SK-N-SH treated with all-trans-retinoic acid at 6 μM for 48 hours (cell line): ENCODE data around the gene ARL16.

ENCODE experiments used
- ATAC-seq: fragments of 200-7000 bp; cut with Tn5 transposase; 3 replicates; pipeline ENCODE4 v1.9.1; 2020; ENCODE audit warnings: mild to moderate bottlenecking, moderate library complexity
- BACH2 ChIP-seq: fragments of 250-450 bp; sonication (Bioruptor Pico); IDR thresholded peaks from 2 replicates; pipeline ENCODE4 v1.9.0; 2021; ENCODE audit warnings: mild to moderate bottlenecking, borderline replicate concordance
- CREB5 ChIP-seq: fragments of 250-450 bp; sonication (Bioruptor Pico); IDR thresholded peaks from 2 replicates; pipeline ENCODE4 v1.5.1; 2020; ENCODE audit warnings: low read depth, mild to moderate bottlenecking, moderate library complexity
- CSDC2 ChIP-seq: fragments of 250-450 bp; sonication (Bioruptor Pico); IDR thresholded peaks from 2 replicates; pipeline ENCODE4 v1.5.0; 2020; ENCODE audit warnings: mild to moderate bottlenecking, moderate library complexity
- ESRRG ChIP-seq: fragments of 250-450 bp; sonication (Bioruptor Pico); IDR thresholded peaks from 2 replicates; pipeline ENCODE4 v1.6.1; 2021; ENCODE audit warnings: mild to moderate bottlenecking
- GLIS3 ChIP-seq: fragments of 250-450 bp; sonication (Bioruptor Pico); IDR thresholded peaks from 2 replicates; pipeline ENCODE4 v1.5.0; 2020; ENCODE audit warnings: mild to moderate bottlenecking, moderate library complexity
- ISL1 ChIP-seq: fragments of 250-450 bp; sonication (Bioruptor Pico); IDR thresholded peaks from 2 replicates; pipeline ENCODE4 v2.1.2; 2022; ENCODE audit warnings: mild to moderate bottlenecking, moderate library complexity
- OSR1 ChIP-seq: fragments of 250-450 bp; sonication (Bioruptor Pico); IDR thresholded peaks from 2 replicates; pipeline ENCODE4 v1.8.0; 2022; ENCODE audit warnings: moderate library complexity, mild to moderate bottlenecking, inconsistent platforms
- POU6F1 ChIP-seq: fragments of 250-450 bp; sonication (Bioruptor Pico); IDR thresholded peaks from 2 replicates; pipeline ENCODE4 v1.8.0; 2021; ENCODE audit warnings: low read depth, mild to moderate bottlenecking, moderate library complexity, borderline replicate concordance
- PPARA ChIP-seq: fragments of 250-450 bp; sonication (Bioruptor Pico); IDR thresholded peaks from 2 replicates; pipeline ENCODE4 v1.5.0; 2020; ENCODE audit warnings: mild to moderate bottlenecking, borderline replicate concordance
- RARB ChIP-seq: fragments of 250-450 bp; sonication (Bioruptor Pico); IDR thresholded peaks from 2 replicates; pipeline ENCODE4 v1.8.0; 2021; ENCODE audit warnings: mild to moderate bottlenecking, moderate library complexity
- SNAI2 ChIP-seq: fragments of 250-450 bp; sonication (Bioruptor Pico); IDR thresholded peaks from 2 replicates; pipeline ENCODE4 v1.5.0; 2020; ENCODE audit warnings: mild to moderate bottlenecking, moderate library complexity
- TCF4 ChIP-seq: fragments of 250-450 bp; sonication (Bioruptor Pico); IDR thresholded peaks from 2 replicates; pipeline ENCODE4 v1.8.0; 2021; ENCODE audit warnings: mild to moderate bottlenecking, moderate library complexity, borderline replicate concordance
- TOX ChIP-seq: fragments of 250-450 bp; sonication (Bioruptor Pico); IDR thresholded peaks from 2 replicates; pipeline ENCODE4 v1.8.0; 2021; ENCODE audit warnings: mild to moderate bottlenecking, moderate library complexity, borderline replicate concordance
- ZC3H10 ChIP-seq: fragments of 250-450 bp; sonication (Bioruptor Pico); IDR thresholded peaks from 2 replicates; pipeline ENCODE4 v1.5.1; 2021; ENCODE audit warnings: mild to moderate bottlenecking, moderate library complexity
- ZFP3 ChIP-seq: fragments of 250-450 bp; sonication (Bioruptor Pico); IDR thresholded peaks from 2 replicates; pipeline ENCODE4 v1.5.0; 2020; ENCODE audit warnings: mild to moderate bottlenecking, moderate library complexity
- ZFP30 ChIP-seq: fragments of 450-650 bp; formaldehyde crosslinking; IDR thresholded peaks from 2 replicates; pipeline ENCODE4 v1.5.0; 2022; ENCODE audit warnings: mild to moderate bottlenecking, moderate library complexity
- ZNF565 ChIP-seq: fragments of 450-650 bp; formaldehyde crosslinking; conservative IDR thresholded peaks from 2 replicates; pipeline ENCODE4 v1.5.0; 2020; ENCODE audit warnings: low read depth, mild to moderate bottlenecking, moderate library complexity
- ZNF70 ChIP-seq: fragments of 450-650 bp; formaldehyde crosslinking; IDR thresholded peaks from 2 replicates; pipeline ENCODE4 v1.5.0; 2020; ENCODE audit warnings: mild to moderate bottlenecking, moderate library complexity
- TF ChIP-seq, protein P1 (sequence below): fragments of 250-450 bp; sonication (Bioruptor Pico); IDR thresholded peaks from 2 replicates; pipeline ENCODE4 v1.5.1; 2021; ENCODE audit warnings: mild to moderate bottlenecking, moderate library complexity
- TF ChIP-seq, protein P2 (sequence below): fragments of 250-450 bp; sonication (Bioruptor Pico); IDR thresholded peaks from 2 replicates; pipeline ENCODE4 v1.8.0; 2020; ENCODE audit warnings: mild to moderate bottlenecking, moderate library complexity, borderline replicate concordance

Gene ARL16

GRCh38 chr17:81702934-81703746, 19.5 kb upstream of the ARL16 start, which contains the start of gene MRPL12:
Gene MRPL12 (plus strand): TSS chr17:81703367. CDS start chr17:81703502, 135 bp downstream.
- TF ChIP-seq SNAI2 (CRISPR knock-in tag) = no peak
- peak; percentile 62; the same call in 1 of the 2 replicates for TF ChIP-seq POU6F1 (CRISPR knock-in tag)
- TF ChIP-seq ZFP3 (CRISPR knock-in tag) = peak; percentile 51; the same call in 1 of the 2 replicates
- TF ChIP-seq, protein P1, sequence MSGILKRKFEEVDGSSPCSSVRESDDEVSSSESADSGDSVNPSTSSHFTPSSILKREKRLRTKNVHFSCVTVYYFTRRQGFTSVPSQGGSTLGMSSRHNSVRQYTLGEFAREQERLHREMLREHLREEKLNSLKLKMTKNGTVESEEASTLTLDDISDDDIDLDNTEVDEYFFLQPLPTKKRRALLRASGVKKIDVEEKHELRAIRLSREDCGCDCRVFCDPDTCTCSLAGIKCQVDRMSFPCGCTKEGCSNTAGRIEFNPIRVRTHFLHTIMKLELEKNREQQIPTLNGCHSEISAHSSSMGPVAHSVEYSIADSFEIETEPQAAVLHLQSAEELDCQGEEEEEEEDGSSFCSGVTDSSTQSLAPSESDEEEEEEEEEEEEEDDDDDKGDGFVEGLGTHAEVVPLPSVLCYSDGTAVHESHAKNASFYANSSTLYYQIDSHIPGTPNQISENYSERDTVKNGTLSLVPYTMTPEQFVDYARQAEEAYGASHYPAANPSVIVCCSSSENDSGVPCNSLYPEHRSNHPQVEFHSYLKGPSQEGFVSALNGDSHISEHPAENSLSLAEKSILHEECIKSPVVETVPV (CRISPR knock-in tag) = no peak
- no peak for TF ChIP-seq TCF4
- 0 out of 2 replicates have a peak, but pooled peaks have one; percentile 47 for TF ChIP-seq ESRRG (CRISPR knock-in tag)
- peak; percentile 10; the same call in 1 of the 2 replicates for TF ChIP-seq CSDC2
- peak; percentile 70; the same call in 1 of the 2 replicates for TF ChIP-seq ZNF565 (CRISPR knock-in tag)
- TF ChIP-seq ZNF70 = no peak
- no peak for TF ChIP-seq CREB5 (CRISPR knock-in tag)
- TF ChIP-seq PPARA (CRISPR knock-in tag) = no peak
- TF ChIP-seq TOX = 0 out of 2 replicates have a peak, but pooled peaks have one; percentile 2
- TF ChIP-seq OSR1 = no peak
- TF ChIP-seq ZFP30 = peak; percentile 19; the same call in 1 of the 2 replicates
- TF ChIP-seq, protein P2, sequence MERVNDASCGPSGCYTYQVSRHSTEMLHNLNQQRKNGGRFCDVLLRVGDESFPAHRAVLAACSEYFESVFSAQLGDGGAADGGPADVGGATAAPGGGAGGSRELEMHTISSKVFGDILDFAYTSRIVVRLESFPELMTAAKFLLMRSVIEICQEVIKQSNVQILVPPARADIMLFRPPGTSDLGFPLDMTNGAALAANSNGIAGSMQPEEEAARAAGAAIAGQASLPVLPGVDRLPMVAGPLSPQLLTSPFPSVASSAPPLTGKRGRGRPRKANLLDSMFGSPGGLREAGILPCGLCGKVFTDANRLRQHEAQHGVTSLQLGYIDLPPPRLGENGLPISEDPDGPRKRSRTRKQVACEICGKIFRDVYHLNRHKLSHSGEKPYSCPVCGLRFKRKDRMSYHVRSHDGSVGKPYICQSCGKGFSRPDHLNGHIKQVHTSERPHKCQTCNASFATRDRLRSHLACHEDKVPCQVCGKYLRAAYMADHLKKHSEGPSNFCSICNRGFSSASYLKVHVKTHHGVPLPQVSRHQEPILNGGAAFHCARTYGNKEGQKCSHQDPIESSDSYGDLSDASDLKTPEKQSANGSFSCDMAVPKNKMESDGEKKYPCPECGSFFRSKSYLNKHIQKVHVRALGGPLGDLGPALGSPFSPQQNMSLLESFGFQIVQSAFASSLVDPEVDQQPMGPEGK (CRISPR knock-in tag) = peak; percentile 52; the same call in 1 of the 2 replicates
- peak; percentile 16; the same call in 1 of the 2 replicates for TF ChIP-seq GLIS3 (CRISPR knock-in tag)
- TF ChIP-seq BACH2 (CRISPR knock-in tag) = no peak
- peak; percentile 90 for ATAC-seq

- TF ChIP-seq ESRRG (CRISPR knock-in tag) = no peak
- TF ChIP-seq RARB (CRISPR knock-in tag) = no peak
- TF ChIP-seq BACH2 (CRISPR knock-in tag) = no peak
- TF ChIP-seq ISL1 (CRISPR knock-in tag) = no peak
- TF ChIP-seq, protein P1 (CRISPR knock-in tag) = no peak
- no peak for TF ChIP-seq POU6F1 (CRISPR knock-in tag)
- TF ChIP-seq, protein P2 (CRISPR knock-in tag) = no peak
- TF ChIP-seq ZC3H10 (CRISPR knock-in tag) = no peak
- no peak for TF ChIP-seq CREB5 (CRISPR knock-in tag)
- peak; percentile 28 for ATAC-seq
Measured at GRCh38 chr17:81701288-81702071, 17.9 kb upstream of the ARL16 start.
